ENCODE data around the gene KIF23. TPM values are rescaled to one million over a fixed set of nuclear protein-coding genes. Genes with fewer than 3 reads are reported as not detected.

Gene KIF23
- total and polyA plus RNA-seq, 2 experiments from 2014 or later, result 12.3 to 58.9 TPM

DNA sequence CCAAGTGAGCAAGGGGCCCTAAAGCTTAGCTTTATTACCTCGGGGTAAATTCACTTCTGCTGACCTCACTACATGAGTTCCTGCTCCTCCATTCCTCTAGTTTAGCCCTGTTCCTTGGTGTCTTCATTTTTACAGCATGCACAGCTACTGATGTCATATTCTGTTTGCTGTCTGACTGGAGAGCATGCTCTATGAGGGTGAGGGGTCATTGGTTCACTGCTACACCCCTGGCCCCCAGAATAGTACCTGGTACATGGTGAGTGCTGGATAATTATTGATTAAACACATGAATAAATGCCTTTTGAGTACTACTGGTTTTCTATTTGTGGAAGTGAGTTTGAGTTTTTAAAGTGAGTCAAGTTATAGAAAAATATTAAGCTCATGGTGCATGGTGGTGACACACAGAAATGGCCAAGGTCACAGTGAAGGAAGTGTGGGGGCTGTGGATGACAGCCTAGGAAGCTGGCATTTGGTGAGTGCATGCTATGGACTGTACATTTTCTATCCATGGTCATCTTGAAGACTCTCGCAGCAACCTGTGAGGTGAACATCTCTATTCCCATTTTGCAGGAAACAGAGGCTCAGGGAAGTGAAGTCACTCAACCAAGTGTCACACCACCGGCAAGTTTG lies 72.4 kb downstream of the KIF23 start:
- no peaks in the 10 kb centered on the region for H3K4me1 ChIP-seq (ENCODE audit: low read depth)
- no peaks in the 10 kb centered on the region for H3K27me3 ChIP-seq
- H3K27ac ChIP-seq, result no peak overlapping the region
- no peak overlapping the region for H3K4me3 ChIP-seq
- no peak for DNase-seq (ENCODE audit: low read depth in 1 of 2, low spot score in 1 of 2)
- no peaks in the 10 kb centered on the region for H3K9me3 ChIP-seq (ENCODE audit: low read depth)
- TF ChIP-seq, protein P1, sequence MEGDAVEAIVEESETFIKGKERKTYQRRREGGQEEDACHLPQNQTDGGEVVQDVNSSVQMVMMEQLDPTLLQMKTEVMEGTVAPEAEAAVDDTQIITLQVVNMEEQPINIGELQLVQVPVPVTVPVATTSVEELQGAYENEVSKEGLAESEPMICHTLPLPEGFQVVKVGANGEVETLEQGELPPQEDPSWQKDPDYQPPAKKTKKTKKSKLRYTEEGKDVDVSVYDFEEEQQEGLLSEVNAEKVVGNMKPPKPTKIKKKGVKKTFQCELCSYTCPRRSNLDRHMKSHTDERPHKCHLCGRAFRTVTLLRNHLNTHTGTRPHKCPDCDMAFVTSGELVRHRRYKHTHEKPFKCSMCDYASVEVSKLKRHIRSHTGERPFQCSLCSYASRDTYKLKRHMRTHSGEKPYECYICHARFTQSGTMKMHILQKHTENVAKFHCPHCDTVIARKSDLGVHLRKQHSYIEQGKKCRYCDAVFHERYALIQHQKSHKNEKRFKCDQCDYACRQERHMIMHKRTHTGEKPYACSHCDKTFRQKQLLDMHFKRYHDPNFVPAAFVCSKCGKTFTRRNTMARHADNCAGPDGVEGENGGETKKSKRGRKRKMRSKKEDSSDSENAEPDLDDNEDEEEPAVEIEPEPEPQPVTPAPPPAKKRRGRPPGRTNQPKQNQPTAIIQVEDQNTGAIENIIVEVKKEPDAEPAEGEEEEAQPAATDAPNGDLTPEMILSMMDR (IDR thresholded peaks at IDR 0.05; ENCODE audit: low read depth, low read length), result no peak
- no peaks in the 10 kb centered on the region for H3K36me3 ChIP-seq

DNA sequence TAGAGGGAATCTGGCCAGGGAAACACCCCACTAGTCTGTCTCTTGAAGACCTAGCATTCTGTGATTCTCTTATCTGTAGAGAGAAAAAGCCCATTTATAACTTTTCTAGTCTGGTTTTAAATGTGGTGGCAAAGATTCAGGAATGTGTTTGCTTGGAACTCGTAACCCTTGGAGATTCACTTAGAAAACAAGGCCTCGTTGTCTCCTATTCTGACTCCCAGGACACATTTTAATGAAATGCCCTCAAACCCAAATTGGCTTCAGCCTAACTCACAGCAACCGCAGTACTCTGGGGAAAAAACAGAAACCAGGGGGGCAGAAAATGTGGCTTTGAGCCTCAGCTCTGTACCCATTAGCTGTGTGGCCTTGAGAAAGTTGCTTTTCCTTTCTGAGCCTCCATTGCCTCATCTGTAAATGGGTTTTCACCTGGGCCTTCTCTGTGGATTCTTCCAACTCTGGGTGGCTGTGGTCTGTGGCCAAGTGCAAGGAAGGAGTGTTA lies 75.0 kb downstream of the KIF23 start:
- Histone ChIP-seq H3K27ac (no peak overlapping the region), H3K4me3 (no peak overlapping the region), H3K27me3 (no peaks in the 10 kb centered on the region), H3K4me1 (ENCODE audit: low read depth) (no peaks in the 10 kb centered on the region), H3K9me3 (ENCODE audit: low read depth) (no peaks in the 10 kb centered on the region), H3K36me3 (no peaks in the 10 kb centered on the region)
- peak in 1 of 2 donors; percentile 90 for DNase-seq (ENCODE audit: low read depth in 1 of 2, low spot score in 1 of 2)
- TF ChIP-seq, protein P1 (IDR thresholded peaks at IDR 0.05; ENCODE audit: low read depth, low read length), result no peak

DNA sequence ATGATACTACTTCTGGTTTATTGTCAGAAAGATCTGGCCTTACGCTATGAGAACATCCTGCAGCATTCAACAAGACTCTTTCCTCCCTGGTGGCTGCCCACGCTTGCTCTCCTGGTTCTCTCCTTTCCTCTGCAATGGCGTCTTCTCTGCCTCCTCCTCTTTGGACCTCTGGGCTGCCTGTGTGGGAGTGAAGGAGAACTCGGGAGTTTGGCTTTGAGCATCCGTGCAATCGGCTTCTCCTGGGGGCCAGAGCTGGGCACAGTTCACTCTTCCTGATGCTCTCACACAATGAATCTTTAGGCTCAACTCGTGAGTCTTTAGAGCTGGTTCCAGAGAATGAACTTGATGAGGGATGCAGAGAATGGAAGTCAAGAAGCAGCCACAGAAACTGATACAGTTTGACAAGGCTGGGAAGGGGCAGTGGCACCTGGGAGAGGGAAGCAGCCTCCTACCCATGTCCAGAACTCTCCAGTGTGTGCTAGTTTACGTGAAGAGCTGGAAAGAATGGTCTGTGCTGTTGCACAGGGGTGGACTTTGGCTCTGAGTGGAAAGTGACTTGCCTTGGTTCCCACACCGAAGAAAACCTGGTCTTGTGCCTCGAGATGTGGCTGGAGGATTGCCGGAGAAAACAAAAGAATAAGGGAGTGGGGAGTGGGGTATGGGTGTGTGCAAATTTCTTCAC lies 76.3 kb downstream of the KIF23 start:
- no peaks in the 10 kb centered on the region for H3K9me3 ChIP-seq (ENCODE audit: low read depth)
- no peaks in the 10 kb centered on the region for H3K36me3 ChIP-seq
- H3K4me1 ChIP-seq (ENCODE audit: low read depth), result no peaks in the 10 kb centered on the region
- no peaks in the 10 kb centered on the region for H3K27me3 ChIP-seq
- DNase-seq (ENCODE audit: low read depth in 1 of 2, low spot score in 1 of 2), result no peak
- TF ChIP-seq, protein P1 (IDR thresholded peaks at IDR 0.05; ENCODE audit: low read depth, low read length), result no peak
- no peak overlapping the region for H3K27ac ChIP-seq
- no peak overlapping the region for H3K4me3 ChIP-seq

DNA sequence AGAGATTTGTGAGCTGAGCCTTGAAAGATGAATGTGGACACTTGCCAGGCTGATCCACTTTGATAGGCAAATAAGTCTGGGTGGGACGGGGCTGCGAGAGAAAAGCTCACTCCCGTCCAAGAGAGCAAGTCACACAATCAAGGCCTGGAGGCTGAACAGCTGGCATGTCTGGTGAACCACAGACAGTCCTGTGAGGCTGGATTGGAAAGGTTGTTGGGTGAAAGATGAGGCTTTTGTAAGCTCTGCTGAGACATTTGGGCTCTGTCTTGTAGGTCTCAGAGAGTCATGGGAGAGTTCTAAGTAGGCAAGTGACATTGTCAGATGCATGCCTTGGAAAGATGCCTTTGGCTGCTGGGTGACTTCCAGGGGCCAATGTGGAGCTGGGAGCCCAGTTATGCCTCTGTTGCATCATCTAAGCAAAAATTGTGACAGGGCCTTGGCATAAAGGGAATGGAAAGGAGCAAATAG lies 76.9 kb downstream of the KIF23 start:
- Histone ChIP-seq H3K36me3 (no peaks in the 10 kb centered on the region), H3K4me3 (no peak overlapping the region), H3K4me1 (ENCODE audit: low read depth) (peaks cover 2% of the 10 kb centered on the region), H3K27ac (no peak overlapping the region), H3K9me3 (ENCODE audit: low read depth) (no peaks in the 10 kb centered on the region), H3K27me3 (no peaks in the 10 kb centered on the region)
- DNase-seq (ENCODE audit: low read depth in 1 of 2, low spot score in 1 of 2), result peak in 1 of 2 donors; percentile 64
- TF ChIP-seq, protein P1 (IDR thresholded peaks at IDR 0.05; ENCODE audit: low read depth, low read length), result no peak

DNA sequence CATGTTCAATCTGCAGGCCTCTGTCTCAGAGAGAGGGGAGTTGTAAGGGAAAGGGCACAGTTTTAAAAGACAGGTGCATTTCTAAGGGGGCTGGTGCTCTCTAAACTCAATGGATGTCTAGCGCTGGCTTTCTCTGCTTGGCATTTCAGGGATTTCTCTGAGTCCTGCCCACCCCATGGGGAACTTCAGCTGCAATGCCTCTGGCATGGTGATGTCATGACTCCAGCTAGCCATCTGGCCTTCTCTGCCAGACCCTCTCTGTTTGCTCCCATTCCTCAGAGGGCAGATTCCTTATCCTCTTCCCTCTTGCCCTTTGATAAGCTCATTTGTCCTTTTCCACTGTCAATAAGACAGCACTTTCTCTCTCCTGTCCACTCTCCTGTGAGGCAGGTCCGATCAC lies 79.3 kb downstream of the KIF23 start:
- Histone ChIP-seq H3K36me3 (no peaks in the 10 kb centered on the region), H3K27me3 (no peaks in the 10 kb centered on the region), H3K9me3 (ENCODE audit: low read depth) (no peaks in the 10 kb centered on the region), H3K27ac (no peak overlapping the region), H3K4me1 (ENCODE audit: low read depth) (peaks cover 4% of the 10 kb centered on the region), H3K4me3 (no peak overlapping the region)
- TF ChIP-seq, protein P1 (IDR thresholded peaks at IDR 0.05; ENCODE audit: low read depth, low read length), result no peak
- DNase-seq (ENCODE audit: low read depth in 1 of 2, low spot score in 1 of 2), result no peak
